Measurements from ENCODE around the gene TENM4. TPM values are rescaled to one million over a fixed set of nuclear protein-coding genes. Genes with fewer than 3 reads are reported as not detected.
"Not testable (repeated sequence)": the region's sequence is repeated elsewhere in the genome, so short reads cannot be mapped to it uniquely, and the experiment has no call there.

The TENM4 gene
- polyA plus RNA-seq, 12 donors: 6.1 to 12.6 (median 7.8) TPM; not detected in 1

- peak; percentile 64 for DNase-seq
These were observed 795.3 kb downstream of the TENM4 start for GRCh38 chr11:78645226-78646202.

DNA sequence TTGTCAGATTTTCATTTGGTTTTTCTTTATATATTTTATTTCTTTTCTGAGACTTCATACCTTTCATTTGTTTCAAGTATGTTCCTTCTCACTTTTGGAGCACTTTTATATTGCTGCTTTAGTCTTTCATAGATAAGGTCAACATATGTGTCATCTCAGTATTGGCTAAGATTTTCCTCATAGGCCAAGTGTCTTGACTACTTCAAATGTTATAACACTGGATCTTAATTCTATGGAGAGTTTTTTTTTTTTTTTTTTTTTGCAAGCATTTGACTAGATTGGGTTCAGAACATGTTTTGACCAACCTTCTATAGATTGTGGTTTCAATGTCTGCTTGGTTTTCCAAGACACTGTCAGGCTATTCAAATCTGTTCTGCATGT lies 797.2 kb downstream of the TENM4 start:
- DNase-seq: no peak

DNA sequence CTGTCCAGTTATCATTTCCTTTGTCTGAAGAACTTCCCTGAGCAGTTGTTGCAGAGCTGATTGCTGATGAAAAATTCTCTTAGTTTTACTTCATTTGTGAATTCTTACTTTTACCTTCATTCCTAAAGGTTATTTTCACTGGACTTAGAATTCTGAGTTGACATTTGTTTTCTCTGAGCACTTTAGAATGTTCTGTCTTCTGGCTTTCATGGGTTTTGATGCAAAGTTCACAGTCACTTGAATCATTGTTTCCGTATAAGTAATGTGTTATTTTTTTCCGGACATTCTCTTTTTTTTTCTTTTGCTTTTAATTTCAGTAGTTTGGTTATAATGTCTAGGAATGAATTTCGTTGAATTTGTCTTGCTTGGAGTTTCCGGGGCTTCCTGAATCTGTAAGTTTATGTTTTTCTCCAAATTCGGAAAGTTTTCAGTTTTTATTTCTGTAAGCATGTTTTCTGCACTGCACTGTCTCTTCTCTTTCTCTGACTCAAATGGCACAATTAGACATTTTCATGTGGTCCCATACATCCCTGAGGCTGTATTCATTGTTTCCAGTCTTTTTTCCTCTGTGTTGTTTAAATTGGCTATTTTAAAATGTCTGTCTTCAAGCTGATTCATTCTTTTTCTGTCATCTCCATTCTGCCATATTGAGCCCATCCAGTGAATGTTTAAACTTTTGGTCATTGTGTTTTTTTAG lies 797.7 kb downstream of the TENM4 start:
- no peak for DNase-seq

GRCh38 chr11:78641541-78641940 lies 799.3 kb downstream of the TENM4 start:
- DNase-seq: no peak

- no peak for DNase-seq
These were observed 802.0 kb downstream of the TENM4 start for GRCh38 chr11:78638704-78639380.

DNA sequence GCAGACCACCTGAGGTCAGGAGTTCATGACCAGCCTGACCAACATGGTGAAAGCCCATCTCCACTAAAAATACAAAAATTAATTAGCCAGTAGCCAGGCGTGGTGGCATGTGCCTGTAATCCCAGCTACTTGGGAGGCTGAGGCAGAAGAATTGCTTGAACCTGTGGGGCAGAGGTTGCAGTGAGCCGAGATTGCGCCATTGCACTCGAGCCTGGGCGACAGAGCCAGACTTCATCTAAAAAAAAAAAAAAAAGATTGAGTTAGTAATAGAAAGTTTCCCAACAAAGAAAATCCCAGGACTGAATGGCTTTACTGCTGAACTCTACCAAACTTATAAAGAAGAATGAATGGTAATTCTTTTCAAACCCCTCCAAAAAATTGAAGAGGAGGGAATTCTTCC lies 803.3 kb downstream of the TENM4 start:
- DNase-seq: not testable (repeated sequence)

- DNase-seq: no peak
These were observed 804.9 kb downstream of the TENM4 start for GRCh38 chr11:78635814-78636506.

- no peak for DNase-seq
These were observed 807.1 kb downstream of the TENM4 start for GRCh38 chr11:78633516-78634310.

- DNase-seq: no peak
These were observed 810.1 kb downstream of the TENM4 start for GRCh38 chr11:78630561-78631303.

DNA sequence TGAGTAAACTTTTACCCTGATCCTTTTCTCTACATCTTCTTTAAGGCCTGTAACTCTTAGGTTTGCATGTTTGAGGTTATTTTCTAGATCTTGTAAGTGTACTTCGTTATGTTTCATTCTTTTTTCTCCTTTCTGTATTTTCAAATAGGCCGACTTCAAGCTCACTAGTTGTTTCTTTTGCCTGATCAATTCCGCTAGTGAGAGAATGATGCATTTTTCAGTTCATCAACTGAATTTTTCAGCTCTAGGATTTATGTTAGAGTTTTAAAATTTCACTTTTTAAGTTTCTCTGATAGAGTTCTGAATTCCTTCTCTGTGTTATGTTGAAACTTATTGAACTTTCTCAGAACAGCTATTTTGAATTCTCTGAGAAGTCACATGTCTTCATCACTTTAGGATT lies 810.7 kb downstream of the TENM4 start:
- no peak for DNase-seq

- no peak for DNase-seq
These were observed 818.2 kb downstream of the TENM4 start for GRCh38 chr11:78622666-78623065.

DNA sequence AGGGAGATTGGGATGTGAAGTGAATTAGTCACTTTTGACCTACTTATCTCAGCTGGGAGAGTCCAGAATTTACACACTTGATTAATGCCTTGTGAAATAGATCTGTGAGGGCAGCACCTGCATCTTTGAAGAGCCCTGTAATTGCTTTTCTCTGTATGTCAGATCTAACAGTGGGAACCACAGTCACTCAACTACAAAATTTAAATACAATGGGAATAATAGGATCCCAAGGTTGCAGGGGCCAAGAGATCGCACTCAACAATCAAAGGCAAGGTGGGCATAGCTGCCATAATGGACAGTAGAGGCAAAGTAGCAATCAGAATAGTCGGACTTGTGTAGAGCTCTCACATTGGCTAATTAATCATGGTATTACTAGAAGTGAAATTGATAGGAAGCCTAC lies 820.7 kb downstream of the TENM4 start:
- no peak for DNase-seq

- no peak for DNase-seq
These were observed 825.1 kb downstream of the TENM4 start for GRCh38 chr11:78615724-78616123.

GRCh38 chr11:78613378-78613813 lies 827.4 kb downstream of the TENM4 start:
- no peak for DNase-seq

DNA sequence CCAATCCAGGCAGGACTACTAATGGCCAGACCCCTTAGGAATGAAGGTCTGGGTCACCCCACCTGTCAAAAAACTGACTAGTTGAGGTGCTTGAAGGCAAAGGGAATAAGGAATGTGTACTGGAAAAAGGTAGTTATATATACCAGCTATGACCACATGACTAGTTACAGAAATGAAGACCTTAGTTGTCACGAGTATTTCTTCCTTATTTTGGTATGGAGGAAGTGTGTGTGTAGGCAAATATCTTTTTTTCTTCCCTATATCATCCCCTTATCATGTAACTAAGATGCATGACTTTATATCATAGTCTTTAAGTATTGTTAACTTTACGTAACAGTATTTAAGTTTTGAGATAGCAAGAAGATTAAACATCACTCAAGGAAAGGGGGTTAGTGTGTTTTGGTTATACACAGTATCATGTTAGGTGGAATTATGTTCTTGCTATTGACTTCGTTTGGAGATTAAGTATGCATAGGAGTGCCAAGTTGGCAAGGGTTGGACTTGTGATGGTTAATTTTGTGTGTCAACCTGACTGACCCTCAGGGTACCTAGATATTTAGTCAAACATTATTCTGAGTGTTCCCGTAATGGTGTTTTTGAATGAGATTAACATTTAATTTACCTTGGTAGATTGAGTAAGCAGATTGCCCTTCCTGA lies 828.0 kb downstream of the TENM4 start:
- DNase-seq: no peak

- not testable (repeated sequence) for DNase-seq
These were observed 831.5 kb downstream of the TENM4 start for GRCh38 chr11:78609321-78609720.

GRCh38 chr11:78607696-78608095 lies 833.1 kb downstream of the TENM4 start:
- no peak for DNase-seq

GRCh38 chr11:78606667-78607066 lies 834.2 kb downstream of the TENM4 start:
- no peak for DNase-seq

GRCh38 chr11:78605296-78605695 lies 835.5 kb downstream of the TENM4 start:
- DNase-seq: no peak

- DNase-seq: no peak
These were observed 837.0 kb downstream of the TENM4 start for GRCh38 chr11:78603792-78604191.
